Calu3 (cell line): ENCODE data around the gene PPM1B. TPM values are rescaled to one million over a fixed set of nuclear protein-coding genes. Genes with fewer than 3 reads are reported as not detected.
A peak's percentile ranks its signal among the peaks of the same experiment; 100 is the strongest.

ENCODE experiments used
- BruUV-seq: library from RNA; stranded (reverse); fragments of 400-500 nt; replicated peaks from 2 replicates; lab custom pipeline; 2021; lab: Mats Ljungman, UMichigan
- CTCF ChIA-PET: fragments of 300-600 bp; sonication (Branson Sonifier 250); formaldehyde crosslinking; loops from one replicate; lab custom pipeline; 2022; ENCODE audit warnings: antibody characterized with exemption; lab: Charles Lee
- DNase-seq: peaks from one replicate; pipeline ENCODE4 v3.0.0; 2022
- H3K27ac Mint-ChIP-seq: one replicate; pipeline ENCODE4 v1.8.0; 2022; ENCODE audit warnings: mixed read lengths; ENCODE audit not compliant: unreplicated experiment
- H3K27me3 Mint-ChIP-seq: one replicate; pipeline ENCODE4 v1.8.0; 2022; ENCODE audit warnings: mixed read lengths; ENCODE audit not compliant: unreplicated experiment
- H3K36me3 Mint-ChIP-seq: one replicate; pipeline ENCODE4 v1.8.0; 2022; ENCODE audit warnings: mild to moderate bottlenecking, moderate library complexity, mixed read lengths; ENCODE audit not compliant: insufficient read depth, unreplicated experiment
- H3K4me1 Mint-ChIP-seq: one replicate; pipeline ENCODE4 v1.8.0; 2022; ENCODE audit warnings: mild to moderate bottlenecking, low read depth, mixed read lengths; ENCODE audit not compliant: unreplicated experiment
- H3K4me3 Mint-ChIP-seq: one replicate; pipeline ENCODE4 v1.8.0; 2022; ENCODE audit warnings: mild to moderate bottlenecking, low read depth, moderate library complexity, mixed read lengths; ENCODE audit not compliant: unreplicated experiment
- H3K9me3 Mint-ChIP-seq: one replicate; pipeline ENCODE4 v1.8.0; 2022; ENCODE audit warnings: low read depth, mixed read lengths; ENCODE audit not compliant: unreplicated experiment
- CTCF ChIP-seq: fragments of 200-600 bp; IDR thresholded peaks from one replicate; pipeline ENCODE4 v1.8.0; 2022; ENCODE audit warnings: antibody characterized with exemption; ENCODE audit not compliant: unreplicated experiment
- intact Hi-C: fragments of 100-400 bp; cut with micrococcal nuclease; formaldehyde crosslinking; loops from one replicate; pipeline ENCODE4 v1.10.0; 2022; ENCODE audit not compliant: unreplicated experiment
- total RNA-seq: library from RNA; stranded (reverse); gene quantifications from 2 replicates; pipeline ENCODE4 v1.2.3, GENCODE V29; 2022

Gene PPM1B
- total RNA-seq, 1 experiment from 2014 or later, result 73.4 TPM

- Mint-ChIP-seq H3K36me3 (peaks cover 43% of the 10 kb centered on the region), H3K27me3 (no peaks in the 10 kb centered on the region), H3K4me3 (peak overlapping the region; percentile 86), H3K27ac (peak overlapping the region; percentile 89), H3K9me3 (no peaks in the 10 kb centered on the region), H3K4me1 (peaks cover under 1% of the 10 kb centered on the region)
- no peak for TF ChIP-seq CTCF
- intact Hi-C loops, result no loop called here
- no peak for DNase-seq
- CTCF ChIA-PET, result interaction anchor here (1.5 to 2.4 kb wide), 3 partner anchors 77 to 124 kb away, joined by 3 to 8 read pairs (median 5); no protein-coding TSS in a partner anchor
- TSS peak; percentile 85 for BruUV-seq
Measured at GRCh38 chr2:44167311-44167907, 1.3 kb upstream of the PPM1B start.

- Mint-ChIP-seq H3K4me1 (peaks cover 8% of the 10 kb centered on the region), H3K9me3 (no peaks in the 10 kb centered on the region), H3K27me3 (no peaks in the 10 kb centered on the region), H3K4me3 (peak overlapping the region; percentile 86), H3K27ac (peak overlapping the region; percentile 89), H3K36me3 (peaks cover 43% of the 10 kb centered on the region)
- TF ChIP-seq CTCF, result no peak
- intact Hi-C loops, result loop anchor here (2.0 kb wide), 1 partner anchor 123 kb away; no protein-coding TSS in a partner anchor
- CTCF ChIA-PET, result interaction anchor here (0.6 to 2.4 kb wide), 6 partner anchors 14 to 1629 kb away, joined by 3 to 8 read pairs (median 5); no protein-coding TSS in a partner anchor
- peak; percentile 97 for DNase-seq
- no TSS peak for BruUV-seq
Measured at GRCh38 chr2:44167908-44168680, 581 bp upstream of the PPM1B start.

GRCh38 chr2:44169155-44169898 lies 652 bp downstream of the PPM1B start:
- H3K9me3 Mint-ChIP-seq, result no peaks in the 10 kb centered on the region
- no peaks in the 10 kb centered on the region for H3K27me3 Mint-ChIP-seq
- peak overlapping the region; percentile 86 for H3K4me3 Mint-ChIP-seq
- peak; percentile 39 for DNase-seq
- H3K4me1 Mint-ChIP-seq, result peaks cover 15% of the 10 kb centered on the region
- peaks cover 43% of the 10 kb centered on the region for H3K36me3 Mint-ChIP-seq
- CTCF ChIA-PET, result interaction anchor here (0.6 to 2.4 kb wide), 3 partner anchors 79 to 533 kb away, joined by 3 to 8 read pairs (median 3); no protein-coding TSS in a partner anchor
- intact Hi-C loops, result loop anchor here (2.0 kb wide), 1 partner anchor 121 kb away; no protein-coding TSS in a partner anchor
- no TSS peak for BruUV-seq
- TF ChIP-seq CTCF, result no peak
- H3K27ac Mint-ChIP-seq, result peak overlapping the region; percentile 89

- Mint-ChIP-seq H3K27ac (peak overlapping the region; percentile 86), H3K9me3 (no peaks in the 10 kb centered on the region), H3K4me3 (peak overlapping the region; percentile 86), H3K4me1 (peaks cover 25% of the 10 kb centered on the region), H3K36me3 (peaks cover 43% of the 10 kb centered on the region), H3K27me3 (no peaks in the 10 kb centered on the region)
- CTCF ChIA-PET, result interaction anchor here (0.8 to 2.2 kb wide), 3 partner anchors 79 to 309 kb away, joined by 3 to 7 read pairs (median 3); no protein-coding TSS in a partner anchor
- no peak for TF ChIP-seq CTCF
- no peak for DNase-seq
- no TSS peak for BruUV-seq
- intact Hi-C loops, result loop anchor here (5.0 kb wide), 2 partner anchors 42 to 62 kb away; no protein-coding TSS in a partner anchor
Measured at GRCh38 chr2:44170311-44170717, 1.6 kb downstream of the PPM1B start.
